ENCODE data around the gene CYCS. TPM values are rescaled to one million over a fixed set of nuclear protein-coding genes. Genes with fewer than 3 reads are reported as not detected.
"Not testable (repeated sequence)": the region's sequence is repeated elsewhere in the genome, so short reads cannot be mapped to it uniquely, and the experiment has no call there.

The CYCS gene
- total and polyA plus RNA-seq, 12 donors: 315 to 896 (median 669) TPM

DNA sequence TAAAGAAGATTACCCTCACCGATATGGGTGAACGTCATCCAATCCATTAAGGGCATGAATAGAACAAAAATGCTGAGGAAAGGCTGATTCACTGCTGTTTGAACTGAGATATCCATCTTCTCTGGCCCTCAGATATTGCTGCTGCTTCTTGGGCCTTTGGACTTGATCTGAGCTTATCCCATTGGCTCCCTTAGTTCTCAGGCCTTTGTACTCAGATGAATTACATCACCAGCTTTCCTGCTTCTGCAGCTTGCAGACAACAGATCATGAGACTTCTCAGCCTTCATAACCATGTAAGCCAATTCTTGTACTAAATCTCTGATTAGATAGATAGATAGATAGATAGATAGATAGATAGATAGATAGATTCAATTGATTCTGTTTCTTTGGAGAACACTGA lies 40.2 kb downstream of the CYCS start:
- Histone ChIP-seq H3K27ac (no peak overlapping the region), H3K9me3 (no peaks in the 10 kb centered on the region), H3K4me3 (no peak overlapping the region), H3K4me1 (no peaks in the 10 kb centered on the region), H3K27me3 (no peaks in the 10 kb centered on the region), H3K36me3 (no peaks in the 10 kb centered on the region)
- 94 to 98% methylated on average over 2 of the region's 2 CpGs for WGBS, 2 donors
- intact Hi-C loops (cut with DNase I): no loop called here
- TF ChIP-seq, protein P1, sequence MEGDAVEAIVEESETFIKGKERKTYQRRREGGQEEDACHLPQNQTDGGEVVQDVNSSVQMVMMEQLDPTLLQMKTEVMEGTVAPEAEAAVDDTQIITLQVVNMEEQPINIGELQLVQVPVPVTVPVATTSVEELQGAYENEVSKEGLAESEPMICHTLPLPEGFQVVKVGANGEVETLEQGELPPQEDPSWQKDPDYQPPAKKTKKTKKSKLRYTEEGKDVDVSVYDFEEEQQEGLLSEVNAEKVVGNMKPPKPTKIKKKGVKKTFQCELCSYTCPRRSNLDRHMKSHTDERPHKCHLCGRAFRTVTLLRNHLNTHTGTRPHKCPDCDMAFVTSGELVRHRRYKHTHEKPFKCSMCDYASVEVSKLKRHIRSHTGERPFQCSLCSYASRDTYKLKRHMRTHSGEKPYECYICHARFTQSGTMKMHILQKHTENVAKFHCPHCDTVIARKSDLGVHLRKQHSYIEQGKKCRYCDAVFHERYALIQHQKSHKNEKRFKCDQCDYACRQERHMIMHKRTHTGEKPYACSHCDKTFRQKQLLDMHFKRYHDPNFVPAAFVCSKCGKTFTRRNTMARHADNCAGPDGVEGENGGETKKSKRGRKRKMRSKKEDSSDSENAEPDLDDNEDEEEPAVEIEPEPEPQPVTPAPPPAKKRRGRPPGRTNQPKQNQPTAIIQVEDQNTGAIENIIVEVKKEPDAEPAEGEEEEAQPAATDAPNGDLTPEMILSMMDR (IDR thresholded peaks at IDR 0.05): no peak
- DNase-seq: no peak
- ATAC-seq: no peak

DNA sequence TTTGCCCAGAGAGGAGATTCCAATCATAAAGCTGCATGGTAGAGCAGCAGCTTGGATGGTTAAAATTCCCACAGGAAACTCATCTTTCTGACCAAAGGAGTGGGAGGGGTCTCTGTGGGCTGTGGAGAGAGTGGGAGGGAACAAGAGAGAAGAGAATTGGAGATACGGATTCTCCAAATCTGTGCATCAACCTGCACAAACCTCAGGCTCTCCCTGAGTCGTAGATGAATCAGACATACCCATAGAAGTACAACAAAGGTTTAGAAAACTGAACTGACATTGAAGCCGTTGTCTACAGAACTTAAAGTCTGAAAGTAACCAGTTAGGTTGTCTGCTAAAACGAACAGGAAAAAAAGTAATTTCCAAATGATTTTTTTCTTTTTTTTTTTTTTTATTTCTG lies 41.9 kb downstream of the CYCS start:
- Histone ChIP-seq H3K4me1 (no peaks in the 10 kb centered on the region), H3K27me3 (no peaks in the 10 kb centered on the region), H3K27ac (no peak overlapping the region), H3K36me3 (no peaks in the 10 kb centered on the region), H3K9me3 (no peaks in the 10 kb centered on the region), H3K4me3 (no peak overlapping the region)
- intact Hi-C loops (cut with DNase I): no loop called here
- TF ChIP-seq, protein P1 (IDR thresholded peaks at IDR 0.05): no peak
- DNase-seq (no peak), ATAC-seq (no peak)
- 74 to 77% methylated on average over 4 of the region's 4 CpGs for WGBS, 2 donors

DNA sequence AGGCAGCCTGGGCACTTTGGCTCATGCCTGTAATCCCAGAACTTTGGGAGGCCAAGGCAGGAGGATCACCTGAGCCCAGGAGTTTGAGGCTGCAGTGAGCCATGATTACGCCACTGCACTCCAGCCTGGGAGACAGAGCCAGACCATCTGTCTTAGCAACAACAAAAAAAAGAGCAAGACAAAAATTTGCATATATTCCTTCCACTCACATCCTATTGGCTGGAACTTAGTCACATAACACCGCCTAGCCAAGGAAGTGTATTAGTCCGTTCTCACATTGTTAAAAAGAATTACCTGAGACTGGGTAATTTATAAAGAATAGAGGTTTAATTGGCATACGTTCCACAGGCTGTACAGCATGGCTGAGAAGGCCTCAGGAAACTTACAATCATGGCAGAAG lies 43.0 kb downstream of the CYCS start:
- DNase-seq; H3K27me3 ChIP-seq; ATAC-seq; H3K4me1 ChIP-seq; H3K9me3 ChIP-seq; H3K27ac ChIP-seq; H3K36me3 ChIP-seq; intact Hi-C loops (cut with DNase I); H3K4me3 ChIP-seq: not testable (repeated sequence)
- 81 to 86% methylated on average over 4 of the region's 4 CpGs for WGBS, 2 donors

DNA sequence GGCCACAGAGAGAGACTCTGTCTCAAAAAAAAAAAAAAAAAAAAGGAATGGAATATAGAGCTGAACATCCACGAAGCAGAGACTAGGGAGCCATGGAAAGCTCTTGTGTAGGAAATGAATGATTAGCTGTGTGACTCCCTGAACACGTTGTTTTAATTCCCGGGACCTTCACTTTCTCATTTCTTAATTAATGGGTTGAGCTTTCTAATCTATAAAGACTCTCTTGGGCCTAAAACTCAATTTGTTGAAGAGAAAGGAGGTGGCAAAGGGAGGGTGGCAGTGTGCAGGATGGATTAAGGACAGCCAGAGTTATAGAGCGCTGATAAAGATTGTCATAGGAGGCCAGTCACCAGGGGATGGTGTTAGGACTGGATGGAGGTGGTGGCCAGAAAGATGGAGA lies 48.0 kb downstream of the CYCS start:
- TF ChIP-seq, protein P1 (IDR thresholded peaks at IDR 0.05): no peak
- no peak overlapping the region for H3K27ac ChIP-seq
- no peak for DNase-seq
- no peak for ATAC-seq
- H3K36me3 ChIP-seq: no peaks in the 10 kb centered on the region
- H3K9me3 ChIP-seq: no peaks in the 10 kb centered on the region
- no peaks in the 10 kb centered on the region for H3K4me1 ChIP-seq
- H3K27me3 ChIP-seq: no peaks in the 10 kb centered on the region
- intact Hi-C loops (cut with DNase I): loop anchor here in 1 of 10 donors (10.0 kb wide), 1 partner anchor 192 kb away; no protein-coding TSS in a partner anchor
- 88 to 93% methylated on average over 4 of the region's 4 CpGs for WGBS, 2 donors
- H3K4me3 ChIP-seq: no peak overlapping the region

DNA sequence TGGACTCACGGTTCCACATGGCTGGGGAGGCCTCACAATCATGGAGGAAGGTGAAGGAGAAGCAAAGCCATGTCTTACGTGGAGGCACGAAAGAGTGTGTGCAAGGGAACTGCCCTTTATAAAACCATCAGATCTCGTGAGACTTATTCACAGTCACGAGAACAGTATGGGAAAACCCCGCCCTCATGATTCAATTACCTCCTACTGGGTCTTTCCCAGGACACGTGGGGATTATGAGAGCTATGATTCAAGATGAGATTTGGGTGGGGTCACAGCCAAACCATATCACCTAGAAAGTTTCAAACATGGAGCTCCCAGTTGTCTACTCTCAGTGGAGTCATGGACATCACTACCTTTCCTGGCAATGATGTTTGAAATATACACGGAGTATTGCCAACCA lies 49.6 kb downstream of the CYCS start:
- H3K9me3 ChIP-seq: no peaks in the 10 kb centered on the region
- intact Hi-C loops (cut with DNase I): loop anchor here in 1 of 10 donors (10.0 kb wide), 1 partner anchor 191 kb away; no protein-coding TSS in a partner anchor
- no peaks in the 10 kb centered on the region for H3K36me3 ChIP-seq
- ATAC-seq (no peak), DNase-seq (no peak)
- 72 to 80% methylated on average over 8 of the region's 8 CpGs for WGBS, 2 donors
- H3K27ac ChIP-seq: no peak overlapping the region
- TF ChIP-seq, protein P1 (IDR thresholded peaks at IDR 0.05): no peak
- no peaks in the 10 kb centered on the region for H3K27me3 ChIP-seq
- H3K4me3 ChIP-seq: no peak overlapping the region
- H3K4me1 ChIP-seq: no peaks in the 10 kb centered on the region

Data from heart right ventricle (tissue), 16 donors.